Keratinocyte (primary cell): ENCODE results near the gene SAFB. TPM values are rescaled to one million over a fixed set of nuclear protein-coding genes. Genes with fewer than 3 reads are reported as not detected.

Experiments used
- DNase-seq: peaks from one replicate; pipeline ENCODE4 v3.0.0-alpha.2; 2011; ENCODE audit warnings: low read depth, missing footprints, low spot score
- FAIRE-seq: peaks from 2 replicates; lab custom pipeline; 2011; peaks lifted over from hg19 to GRCh38; lab: Jason Lieb, UNC
- H2AFZ ChIP-seq: 2 replicates; pipeline ENCODE4 v1.6.0; 2012; ENCODE audit warnings: low read length, control low read depth, inconsistent platforms; ENCODE audit not compliant: control insufficient read depth
- H3K27ac ChIP-seq: 2 replicates; pipeline ENCODE4 v1.5.1; 2011; ENCODE audit warnings: low read length; ENCODE audit not compliant: control insufficient read depth, insufficient read depth
- H3K27me3 ChIP-seq: 3 replicates; pipeline ENCODE4 v1.6.0; 2011; ENCODE audit warnings: low read length; ENCODE audit not compliant: control insufficient read depth, insufficient read depth; ENCODE audit errors: extremely low read depth
- H3K36me3 ChIP-seq, 2 experiments: 2 replicates in 1 of 2; 3 replicates in 1 of 2; pipeline ENCODE4 v1.5.1; 2011; ENCODE audit warnings: low read length in 2 of 2, mild to moderate bottlenecking in 1 of 2; ENCODE audit not compliant: control insufficient read depth in 2 of 2, insufficient read depth in 2 of 2; ENCODE audit errors: extremely low read depth in 1 of 2
- H3K4me1 ChIP-seq: 3 replicates; pipeline ENCODE4 v1.5.1; 2011; ENCODE audit warnings: low read length; ENCODE audit not compliant: control insufficient read depth, insufficient read depth; ENCODE audit errors: extremely low read depth
- H3K4me2 ChIP-seq: 3 replicates; pipeline ENCODE4 v1.6.0; 2011; ENCODE audit warnings: low read depth, low read length; ENCODE audit not compliant: control insufficient read depth, insufficient read depth; ENCODE audit errors: extremely low read depth
- H3K4me3 ChIP-seq, 3 experiments: fragments of 200-600 bp in 1 of 3; sonication (generic) in 1 of 3; 2 replicates in 2 of 3; 3 replicates in 1 of 3; pipeline ENCODE4 v1.5.1; 2011 to 2016; ENCODE audit warnings: low read length in 3 of 3, mild to moderate bottlenecking in 3 of 3, control low read depth in 2 of 3, inconsistent platforms in 1 of 3, low read depth in 1 of 3, mixed read lengths in 1 of 3, mixed run types in 1 of 3, moderate library complexity in 1 of 3; ENCODE audit not compliant: control insufficient read depth in 2 of 3, insufficient read depth in 2 of 3; ENCODE audit errors: extremely low read depth in 1 of 3
- H3K79me2 ChIP-seq: 2 replicates; pipeline ENCODE4 v1.6.0; 2012; ENCODE audit warnings: low read length; ENCODE audit not compliant: control insufficient read depth, insufficient read depth
- H3K9ac ChIP-seq: 3 replicates; pipeline ENCODE4 v1.6.0; 2011; ENCODE audit warnings: low read length; ENCODE audit not compliant: control insufficient read depth, insufficient read depth; ENCODE audit errors: extremely low read depth
- H3K9me1 ChIP-seq: 3 replicates; pipeline ENCODE4 v1.6.0; 2011; ENCODE audit warnings: low read length; ENCODE audit not compliant: control insufficient read depth, insufficient read depth; ENCODE audit errors: extremely low read depth
- H3K9me3 ChIP-seq: 2 replicates; pipeline ENCODE4 v1.5.1; 2012; ENCODE audit warnings: low read depth, low read length; ENCODE audit not compliant: control insufficient read depth
- H4K20me1 ChIP-seq: 3 replicates; pipeline ENCODE4 v1.6.0; 2011; ENCODE audit warnings: low read length; ENCODE audit not compliant: control insufficient read depth, insufficient read depth; ENCODE audit errors: extremely low read depth
- EZH2 ChIP-seq: IDR thresholded peaks from one replicate; pipeline ENCODE4 v1.6.1; 2012; ENCODE audit warnings: inconsistent platforms, mild to moderate bottlenecking, low read length, moderate library complexity
- dilution Hi-C: fragments of 300-500 bp; cut with MboI; formaldehyde crosslinking; loops from one replicate; pipeline ENCODE4 v1.7.0; 2020; ENCODE audit warnings: low sequenced_read_pairs; ENCODE audit not compliant: extremely low pct_ligation_motif_present
- polyA plus RNA-seq, 5 experiments: library from polyadenylated mRNA; depleted of rRNA in 3 of 5; stranded (reverse) in 3 of 5; stranded (forward) in 1 of 5; unstranded in 1 of 5; fragments of >200 nt; gene quantifications; 1 replicate in 1 of 5; 2 replicates in 3 of 5; 3 replicates in 1 of 5; pipeline versions ENCODE4 v1.2.1 to v1.2.3, GENCODE V29; 2011 to 2012; ENCODE audit warnings: missing spikeins in 2 of 5, low read depth in 1 of 5, low replicate concordance in 1 of 5
- TF ChIP-seq, protein P1 (sequence below), 3 experiments: IDR thresholded peaks in 1 of 3; conservative IDR thresholded peaks in 1 of 3; optimal IDR thresholded peaks in 1 of 3; 2 replicates in 2 of 3; 3 replicates in 1 of 3; pipeline versions ENCODE3 to v1.5.1; 2011; ENCODE audit warnings: low read length in 3 of 3, mild to moderate bottlenecking in 3 of 3, moderate library complexity in 2 of 3, control low read depth in 1 of 3, inconsistent platforms in 1 of 3; ENCODE audit not compliant: insufficient read depth in 2 of 3; ENCODE audit errors: extremely low read depth in 1 of 3

Gene SAFB
- polyA plus RNA-seq, 1 donor (not counting 4 experiments of a cell fraction or from before 2014, with no cell fraction given) = 34.0 TPM

GRCh38 chr19:5680084-5680436 lies 57.2 kb downstream of the SAFB start:
- FAIRE-seq = no peak
- peak overlapping the region; percentile 85 for H2AFZ ChIP-seq

GRCh38 chr19:5680437-5681368 lies 57.8 kb downstream of the SAFB start, which contains the start of the genes HSD11B1L and MICOS13:
Gene HSD11B1L, plus strand, starts transcription at chr19:5681027. Its CDS starts 3,806 bp downstream, at chr19:5684833.
Gene MICOS13, minus strand, starts transcription at chr19:5680516. Its CDS starts 30 bp downstream, at chr19:5680486.
- H3K79me2 ChIP-seq = peaks cover 10% of the 10 kb centered on the region
- H3K4me2 ChIP-seq = peak within 1 kb of the TSS; percentile 90
- peak within 1 kb of the TSS; percentile 92 for H2AFZ ChIP-seq
- H3K9me1 ChIP-seq = no peaks in the 10 kb centered on the region
- no peaks in the 10 kb centered on the region for H4K20me1 ChIP-seq
- peak; percentile 98 for FAIRE-seq
- peak; percentile 92 for DNase-seq
- H3K9ac ChIP-seq = peak within 1 kb of the TSS; percentile 85
- H3K27ac ChIP-seq = peak within 1 kb of the TSS; percentile 88
- dilution Hi-C loops = no loop called here
- H3K4me3 ChIP-seq = peak within 1 kb of the TSS; percentile 94 to 99 (median 95)
- H3K9me3 ChIP-seq = no peaks in the 10 kb centered on the region
- H3K27me3 ChIP-seq = no peaks in the 10 kb centered on the region
- TF ChIP-seq, protein P1, sequence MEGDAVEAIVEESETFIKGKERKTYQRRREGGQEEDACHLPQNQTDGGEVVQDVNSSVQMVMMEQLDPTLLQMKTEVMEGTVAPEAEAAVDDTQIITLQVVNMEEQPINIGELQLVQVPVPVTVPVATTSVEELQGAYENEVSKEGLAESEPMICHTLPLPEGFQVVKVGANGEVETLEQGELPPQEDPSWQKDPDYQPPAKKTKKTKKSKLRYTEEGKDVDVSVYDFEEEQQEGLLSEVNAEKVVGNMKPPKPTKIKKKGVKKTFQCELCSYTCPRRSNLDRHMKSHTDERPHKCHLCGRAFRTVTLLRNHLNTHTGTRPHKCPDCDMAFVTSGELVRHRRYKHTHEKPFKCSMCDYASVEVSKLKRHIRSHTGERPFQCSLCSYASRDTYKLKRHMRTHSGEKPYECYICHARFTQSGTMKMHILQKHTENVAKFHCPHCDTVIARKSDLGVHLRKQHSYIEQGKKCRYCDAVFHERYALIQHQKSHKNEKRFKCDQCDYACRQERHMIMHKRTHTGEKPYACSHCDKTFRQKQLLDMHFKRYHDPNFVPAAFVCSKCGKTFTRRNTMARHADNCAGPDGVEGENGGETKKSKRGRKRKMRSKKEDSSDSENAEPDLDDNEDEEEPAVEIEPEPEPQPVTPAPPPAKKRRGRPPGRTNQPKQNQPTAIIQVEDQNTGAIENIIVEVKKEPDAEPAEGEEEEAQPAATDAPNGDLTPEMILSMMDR (optimal IDR thresholded peaks at IDR 0.05 in 1 of 3, IDR thresholded peaks at IDR 0.05 in 1 of 3, conservative IDR thresholded peaks at IDR 0.05 in 1 of 3; ENCODE audit: extremely low read depth in 1 of 3, insufficient read depth in 2 of 3, low read length in 3 of 3) = no peak
- no peak for TF ChIP-seq EZH2
- H3K4me1 ChIP-seq = peaks cover 18% of the 10 kb centered on the region
- peaks cover 6 to 8% of the 10 kb centered on the region in 2 experiments for H3K36me3 ChIP-seq

More at GRCh38 chr19:5680084-5680436, 57.2 kb downstream of the SAFB start:
- Histone ChIP-seq H3K27ac (peak overlapping the region; percentile 88), H3K79me2 (peaks cover 10% of the 10 kb centered on the region), H3K9me1 (no peaks in the 10 kb centered on the region), H3K9me3 (no peaks in the 10 kb centered on the region), H3K4me3 (peak overlapping the region; percentile 94 to 99 (median 95)), H3K9ac (peak overlapping the region; percentile 85), H3K36me3 (peaks cover 6 to 8% of the 10 kb centered on the region in 2 experiments), H4K20me1 (no peaks in the 10 kb centered on the region), H3K4me2 (peak overlapping the region; percentile 90), H3K27me3 (no peaks in the 10 kb centered on the region), H3K4me1 (peaks cover 18% of the 10 kb centered on the region)
- no peak for DNase-seq
- dilution Hi-C loops = no loop called here
- TF ChIP-seq, protein P1 (optimal IDR thresholded peaks at IDR 0.05 in 1 of 3, IDR thresholded peaks at IDR 0.05 in 1 of 3, conservative IDR thresholded peaks at IDR 0.05 in 1 of 3; ENCODE audit: extremely low read depth in 1 of 3, insufficient read depth in 2 of 3, low read length in 3 of 3) = no peak
- no peak for TF ChIP-seq EZH2
